BJ (cell line): ENCODE results near the gene SIRT2. TPM values are rescaled to one million over a fixed set of nuclear protein-coding genes. Genes with fewer than 3 reads are reported as not detected.
"Not testable (repeated sequence)": the region's sequence is repeated elsewhere in the genome, so short reads cannot be mapped to it uniquely, and the experiment has no call there.

Experiments
- CTCF ChIA-PET: fragments of 350-600 bp; formaldehyde crosslinking; extraction: SDS; loops from one replicate; lab custom pipeline; 2021; ENCODE audit warnings: antibody characterized with exemption, inconsistent platforms; lab: Yijun Ruan, JAX
- POLR2A ChIA-PET: fragments of 300-600 bp; sonication (Branson Sonifier 250); formaldehyde crosslinking; extraction: SDS; loops from one replicate; lab custom pipeline; 2021; ENCODE audit warnings: antibody characterized with exemption; lab: Charles Lee
- DNase-seq: peaks from one replicate; pipeline ENCODE4 v3.0.0-alpha.2; 2011; ENCODE audit warnings: low read depth
- H3K27me3 ChIP-seq: 2 replicates; pipeline ENCODE4 v1.6.0; 2011; ENCODE audit warnings: low read length; ENCODE audit not compliant: control insufficient read depth, insufficient read depth
- H3K36me3 ChIP-seq: 2 replicates; pipeline ENCODE4 v1.5.1; 2011; ENCODE audit warnings: low read length; ENCODE audit not compliant: control insufficient read depth, insufficient read depth
- H3K4me3 ChIP-seq: 2 replicates; pipeline ENCODE4 v1.5.1; 2011; ENCODE audit warnings: low read depth, mild to moderate bottlenecking, control low read depth, low read length
- CTCF ChIP-seq: IDR thresholded peaks from 2 replicates; pipeline ENCODE4 v1.5.1; 2011; ENCODE audit warnings: low read depth, mild to moderate bottlenecking, control low read depth, inconsistent platforms, low read length, moderate library complexity; ENCODE audit not compliant: insufficient read depth
- polyA plus RNA-seq: library from polyadenylated mRNA; depleted of rRNA; stranded (reverse); fragments of >200 nt; gene quantifications from 2 replicates; pipeline ENCODE4 v1.2.3, GENCODE V29; 2011; rRNA removed

The SIRT2 gene
- polyA plus RNA-seq, 1 experiment: 71.8 TPM

DNA sequence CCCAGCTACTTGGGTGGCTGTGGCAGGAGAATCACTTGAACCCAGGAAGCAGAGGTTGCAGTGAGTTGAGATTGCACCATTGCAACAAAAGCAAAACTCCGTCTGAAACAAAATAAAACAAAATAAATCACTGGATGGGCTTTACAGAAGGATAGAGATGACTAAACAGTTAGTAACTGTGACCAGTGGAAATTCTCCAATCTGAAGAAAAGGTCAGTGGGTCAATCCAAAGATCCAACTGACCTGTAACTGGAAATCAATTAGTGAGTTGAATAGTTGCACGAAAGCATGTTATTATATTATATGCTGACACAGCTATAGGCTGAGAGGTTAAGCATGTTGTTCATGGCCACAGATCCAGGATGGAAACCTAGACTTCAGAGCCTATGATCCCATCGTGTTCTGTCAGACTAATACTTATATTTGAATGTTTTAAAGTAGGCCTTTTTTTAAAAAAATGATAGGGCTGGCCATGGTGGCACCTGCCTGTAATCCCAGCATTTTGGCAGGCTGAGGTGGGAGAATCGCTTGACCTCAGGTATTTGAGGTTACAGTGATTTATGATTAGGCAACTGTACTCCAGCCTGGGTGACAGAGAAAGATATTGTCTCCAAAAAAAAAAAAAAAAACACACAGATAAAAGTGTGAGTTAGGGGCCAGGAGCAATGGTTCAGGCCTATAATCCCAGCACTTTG is 69.2 kb downstream of the SIRT2 start:
- Histone ChIP-seq H3K27me3 (no peaks in the 10 kb centered on the region), H3K36me3 (peaks cover 7% of the 10 kb centered on the region), H3K4me3 (no peak overlapping the region)
- no peak for DNase-seq
- POLR2A ChIA-PET: interaction anchor here (0.6 kb wide), 1 partner anchor 99 kb away, joined by 3 read pairs; no protein-coding TSS in a partner anchor
- no peak for TF ChIP-seq CTCF
- CTCF ChIA-PET: interaction anchor here (0.9 kb wide), 1 partner anchor 60 kb away, joined by 3 read pairs; no protein-coding TSS in a partner anchor

GRCh38 chr19:38829203-38829602 is 70.2 kb downstream of the SIRT2 start:
- H3K27me3 ChIP-seq, DNase-seq, CTCF ChIA-PET, H3K4me3 ChIP-seq, H3K36me3 ChIP-seq: not testable (repeated sequence)
- POLR2A ChIA-PET: interaction anchor here (0.6 to 0.7 kb wide), 7 partner anchors 98 to 453 kb away, joined by 3 to 13 read pairs (median 4); partner anchors contain the start of genes ACTN4 and FAM98C

Other genes starting within 250 kb of the SIRT2 start
- 0.34 and 0.75 TPM in 2 replicates for gene CAPN12, start 155.1 kb downstream of the SIRT2 start, polyA plus RNA-seq
- not detected in 2 replicates for gene LGALS7, start 126.1 kb downstream of the SIRT2 start, polyA plus RNA-seq
- gene LGALS7B, start 110.4 kb downstream of the SIRT2 start, polyA plus RNA-seq: not detected in 2 replicates
- gene LGALS4, start 86.7 kb downstream of the SIRT2 start, polyA plus RNA-seq: 0.28 and 0.53 TPM in 2 replicates
- gene ECH1, start 67.8 kb downstream of the SIRT2 start, polyA plus RNA-seq: 75.6 and 124 TPM in 2 replicates
- 266 and 342 TPM in 2 replicates for gene HNRNPL, start 49.6 kb downstream of the SIRT2 start, polyA plus RNA-seq
- 1.9 TPM in 2 replicates for gene RINL, start 21.3 kb downstream of the SIRT2 start, polyA plus RNA-seq
- gene NFKBIB, start 351 bp upstream of the SIRT2 start, polyA plus RNA-seq: 12.8 and 20.6 TPM in 2 replicates
- not detected in 2 replicates for gene CCER2, start 12.6 kb upstream of the SIRT2 start, polyA plus RNA-seq
- gene SARS2, start 31.1 kb upstream of the SIRT2 start, polyA plus RNA-seq: 15.4 and 26.1 TPM in 2 replicates
- gene MRPS12, start 31.3 kb upstream of the SIRT2 start, polyA plus RNA-seq: 32.0 and 49.3 TPM in 2 replicates
- 14.5 and 19.5 TPM in 2 replicates for gene FBXO17, start 76.1 kb upstream of the SIRT2 start, polyA plus RNA-seq
- gene FBXO27, start 132.9 kb upstream of the SIRT2 start, polyA plus RNA-seq: 4.4 and 7.0 TPM in 2 replicates
- gene ACP7, start 184.8 kb upstream of the SIRT2 start, polyA plus RNA-seq: not detected in 2 replicates
- 10.2 and 19.6 TPM in 2 replicates for gene PAK4, start 226.2 kb upstream of the SIRT2 start, polyA plus RNA-seq